Hematopoietic multipotent progenitor cell treated with erythropoietin and hydrocortisone succinate and interleukin-3 and kit ligand, for 8 days (in vitro differentiated cells): ENCODE results near the gene ZNHIT1.

Experiments used
- DNase-seq: peaks from one replicate; pipeline ENCODE4 v3.0.0-alpha.2; 2015

ZNHIT1 gene

DNA sequence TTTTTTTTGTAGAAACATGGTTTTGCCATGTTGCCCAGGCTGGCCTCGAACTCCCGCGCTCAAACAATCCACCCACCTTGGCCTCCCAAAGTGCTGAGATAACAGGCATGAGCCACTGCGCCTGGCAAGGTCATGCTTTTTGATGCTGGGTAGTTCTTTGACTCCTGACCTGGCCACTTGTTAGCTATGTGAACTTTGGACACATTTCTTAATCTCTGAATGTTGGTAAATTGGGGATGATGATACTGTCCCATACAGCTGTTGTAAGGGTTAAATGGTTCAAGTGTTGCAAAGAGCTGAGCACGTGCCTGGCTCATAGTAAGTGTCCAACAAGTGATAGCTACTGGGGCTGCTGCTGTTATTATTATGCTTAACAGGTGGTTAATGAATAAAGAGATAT, 2.3 kb downstream of the ZNHIT1 start:
- DNase-seq = no peak

GRCh38 chr7:101222275-101222830, 4.4 kb downstream of the ZNHIT1 start:
- DNase-seq = no peak

DNA sequence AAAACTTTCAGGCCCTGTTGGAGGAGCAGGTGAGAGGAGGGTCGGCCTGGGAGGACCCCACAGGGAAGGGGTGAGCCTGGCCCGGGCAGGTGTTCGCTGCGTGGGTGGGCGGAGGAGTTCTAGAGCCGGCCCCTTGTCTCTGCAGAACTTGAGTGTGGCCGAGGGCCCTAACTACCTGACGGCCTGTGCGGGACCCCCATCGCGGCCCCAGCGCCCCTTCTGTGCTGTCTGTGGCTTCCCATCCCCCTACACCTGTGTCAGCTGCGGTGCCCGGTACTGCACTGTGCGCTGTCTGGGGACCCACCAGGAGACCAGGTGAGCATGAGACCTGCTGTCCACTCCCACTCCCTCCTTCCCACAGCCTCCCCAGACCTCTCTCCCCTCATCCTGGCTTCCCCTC, 5.6 kb downstream of the ZNHIT1 start:
- no peak for DNase-seq

- no peak for DNase-seq
Measured at GRCh38 chr7:101225650-101226049, 7.7 kb downstream of the ZNHIT1 start.

DNA sequence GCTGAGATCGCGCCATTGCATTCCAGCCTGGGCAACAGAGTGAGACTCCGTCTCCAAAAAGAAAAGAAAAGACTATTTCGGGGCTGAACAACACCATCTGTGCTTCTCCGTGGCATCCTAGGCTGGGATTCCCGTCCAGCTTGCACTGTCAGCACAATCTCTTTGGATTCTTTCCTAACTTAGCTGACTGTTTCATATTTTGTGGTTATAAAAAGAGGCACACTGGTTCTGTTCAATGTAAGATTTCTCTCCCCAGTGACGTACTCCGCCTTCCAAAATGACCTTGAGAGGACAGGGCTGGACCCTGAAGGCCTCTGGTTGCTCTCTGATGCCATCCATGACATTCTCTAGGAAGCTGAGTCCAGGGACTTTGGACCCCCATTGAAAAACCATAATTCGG, 8.8 kb downstream of the ZNHIT1 start:
- DNase-seq = no peak

GRCh38 chr7:101231644-101232043, 13.7 kb downstream of the ZNHIT1 start:
- DNase-seq = no peak

GRCh38 chr7:101232141-101232850, 14.3 kb downstream of the ZNHIT1 start:
- DNase-seq = no peak

- DNase-seq = peak; percentile 56
Measured at GRCh38 chr7:101233907-101234547, 16.1 kb downstream of the ZNHIT1 start.

DNA sequence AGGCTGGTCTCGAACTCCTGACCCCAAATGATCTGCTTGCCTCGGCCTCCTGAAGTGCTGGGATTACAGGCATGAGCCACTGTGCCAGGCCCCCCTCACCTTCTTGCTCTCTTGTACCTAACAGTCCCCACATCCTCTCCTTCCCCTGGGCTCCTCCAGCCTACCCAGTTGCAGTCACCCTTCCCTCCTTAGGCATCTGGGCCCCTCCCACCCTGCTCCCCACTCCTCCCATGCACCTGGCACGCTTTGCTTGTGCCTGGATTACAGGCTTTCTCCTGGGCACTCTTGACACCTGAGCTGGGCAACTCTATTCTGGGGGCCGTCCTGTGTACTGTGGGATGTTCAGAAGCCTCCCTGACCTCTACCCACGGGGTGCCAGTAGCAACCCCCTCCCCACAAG, 16.7 kb downstream of the ZNHIT1 start:
- DNase-seq = no peak

GRCh38 chr7:101235050-101235449, 17.1 kb downstream of the ZNHIT1 start:
- DNase-seq = peak; percentile 46

DNA sequence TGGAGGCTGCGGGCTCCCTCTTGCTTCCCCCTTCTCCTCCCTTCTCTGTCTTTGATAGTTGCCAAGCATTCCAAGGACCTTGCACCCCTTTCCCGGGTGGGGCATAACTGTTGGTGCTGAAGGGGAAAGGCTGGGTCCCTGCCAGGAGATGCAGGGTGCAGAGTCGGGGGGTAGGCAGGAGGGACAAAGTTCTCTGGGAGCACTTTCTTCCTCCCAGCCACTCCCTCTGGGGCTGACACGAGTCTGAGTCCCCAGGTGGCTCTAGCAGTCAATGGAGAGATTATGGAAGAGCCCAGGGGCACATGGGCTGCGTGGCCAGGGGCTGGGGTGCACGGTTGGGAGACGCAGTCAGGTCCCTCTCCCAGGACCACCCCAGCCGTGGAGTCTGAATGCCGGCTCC, 17.6 kb downstream of the ZNHIT1 start:
- no peak for DNase-seq

DNA sequence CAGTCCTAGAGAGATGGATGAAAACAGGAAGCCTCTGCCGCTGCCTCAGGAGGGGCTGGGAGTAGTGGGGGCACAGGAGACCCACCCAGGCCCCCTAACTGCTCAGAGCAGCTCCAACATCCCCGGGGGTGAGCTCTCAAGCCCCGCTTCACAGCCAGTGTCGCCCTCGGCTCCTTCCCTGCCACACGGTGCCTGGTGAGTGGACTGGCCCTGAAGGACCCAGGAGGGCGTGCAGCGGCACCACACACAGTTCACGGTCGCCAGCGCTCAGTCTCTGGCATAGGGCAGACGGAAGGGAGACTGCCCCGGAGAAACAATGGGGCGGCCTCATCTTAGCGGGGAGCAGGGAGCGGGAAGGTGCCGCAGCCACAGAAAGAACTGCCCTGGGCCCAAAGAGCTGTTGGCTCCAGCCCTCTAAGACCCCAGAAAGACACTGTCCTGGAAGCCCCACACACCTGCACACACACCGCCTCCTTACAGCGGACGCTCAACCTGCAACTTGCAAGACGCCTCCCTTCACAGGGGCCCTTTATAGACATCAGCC, 18.4 kb downstream of the ZNHIT1 start:
- no peak for DNase-seq

DNA sequence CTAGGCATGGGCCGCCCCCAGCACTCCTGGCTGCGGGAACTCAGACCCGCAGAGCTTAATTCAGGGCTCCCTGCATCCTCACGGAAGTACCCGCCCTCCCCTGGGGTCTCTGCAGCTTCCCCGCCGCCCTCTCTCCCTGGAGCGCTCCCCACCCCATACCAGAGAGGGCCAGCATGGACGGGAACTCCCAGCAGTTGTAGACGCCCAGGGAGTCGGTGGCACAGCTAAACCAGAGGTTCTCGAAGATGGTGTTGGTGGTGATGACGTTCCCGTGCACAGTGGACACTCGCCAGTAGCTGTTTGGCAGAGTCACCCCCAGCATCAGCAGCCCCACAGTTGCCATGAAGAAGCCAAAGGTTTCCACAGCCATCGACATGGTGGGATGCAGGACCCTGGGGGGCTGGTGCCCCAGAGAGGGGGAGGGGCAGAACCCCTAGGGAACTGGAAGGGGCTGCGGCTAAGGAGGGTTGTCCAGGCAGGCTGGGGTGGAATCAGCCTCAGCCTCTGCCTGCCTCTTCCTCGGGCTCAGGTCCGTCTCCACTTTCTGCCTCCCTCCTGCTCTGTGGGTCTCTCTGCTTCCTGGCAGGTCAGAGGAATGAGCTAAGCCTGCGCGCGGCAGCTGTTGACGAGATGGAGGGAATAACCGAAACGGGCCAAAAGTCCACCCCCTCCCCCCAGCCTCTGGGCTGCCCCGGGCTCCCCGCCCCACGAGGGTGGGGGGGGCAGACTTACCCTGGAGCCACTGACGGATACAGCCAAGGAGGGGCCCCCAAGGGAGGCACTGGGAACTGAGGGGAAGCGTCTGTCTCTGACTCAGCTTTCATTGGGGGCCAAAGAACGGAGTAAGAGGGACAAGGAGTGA, 19.5 kb downstream of the ZNHIT1 start, which contains the start of gene CLDN15:
TSS of gene CLDN15 (minus strand) at position 597 of the 862 bp plus-strand sequence. CDS start at position 376, 221 bp downstream.
- no peak for DNase-seq

GRCh38 chr7:101238226-101239182, 20.5 kb downstream of the ZNHIT1 start:
- no peak for DNase-seq

DNA sequence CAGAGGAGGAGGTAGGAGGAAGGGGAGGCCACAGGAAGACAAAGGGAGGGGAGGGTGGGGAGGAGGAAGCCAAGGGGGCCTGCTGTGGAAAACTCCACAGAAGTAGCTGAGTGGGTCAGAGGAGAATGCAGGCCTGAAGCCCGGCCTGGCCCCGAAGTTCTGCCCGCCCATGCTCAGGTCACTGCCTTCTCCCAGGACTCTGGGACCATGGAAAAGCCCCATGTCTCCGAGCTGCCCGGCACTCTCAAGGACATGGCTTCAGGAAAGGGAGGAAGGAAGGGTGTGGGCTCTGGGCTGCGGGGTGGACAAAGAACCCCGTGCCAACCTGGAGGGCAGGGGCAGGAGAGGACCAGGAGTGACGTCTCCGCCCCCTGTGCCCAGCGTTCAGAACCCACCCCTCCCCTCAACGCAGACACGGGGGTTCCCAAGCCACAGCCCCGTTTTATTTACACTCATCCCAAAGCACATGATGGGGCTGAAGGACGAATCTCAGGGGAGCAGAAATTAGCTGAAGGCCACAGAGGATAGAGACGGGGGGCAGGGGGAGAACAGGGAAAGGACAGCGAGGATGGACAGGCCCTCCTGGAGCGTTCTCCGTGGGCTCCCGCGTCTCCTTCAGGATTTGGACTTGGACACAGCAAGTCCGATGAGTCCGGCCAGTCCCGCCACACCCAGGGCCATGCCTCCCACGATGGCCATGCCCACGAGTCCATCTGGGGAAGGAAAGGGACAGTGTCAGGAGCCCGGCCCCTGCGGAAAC, 21.4 kb downstream of the ZNHIT1 start:
- DNase-seq = no peak

DNA sequence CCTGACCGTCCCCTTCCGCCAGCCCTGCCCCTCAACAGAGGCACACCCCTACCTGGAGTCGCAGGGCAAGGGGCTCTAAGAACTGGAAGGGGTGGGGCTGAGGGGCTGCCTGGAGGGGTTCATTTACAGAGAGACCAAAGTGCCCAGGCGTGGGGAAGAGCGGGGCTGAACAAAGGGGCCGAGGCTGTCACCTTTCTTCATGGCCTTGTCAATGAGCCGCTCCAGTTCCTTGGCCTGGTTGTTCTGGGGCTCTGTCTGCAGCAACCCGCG, 21.9 kb downstream of the ZNHIT1 start:
- DNase-seq = no peak

DNA sequence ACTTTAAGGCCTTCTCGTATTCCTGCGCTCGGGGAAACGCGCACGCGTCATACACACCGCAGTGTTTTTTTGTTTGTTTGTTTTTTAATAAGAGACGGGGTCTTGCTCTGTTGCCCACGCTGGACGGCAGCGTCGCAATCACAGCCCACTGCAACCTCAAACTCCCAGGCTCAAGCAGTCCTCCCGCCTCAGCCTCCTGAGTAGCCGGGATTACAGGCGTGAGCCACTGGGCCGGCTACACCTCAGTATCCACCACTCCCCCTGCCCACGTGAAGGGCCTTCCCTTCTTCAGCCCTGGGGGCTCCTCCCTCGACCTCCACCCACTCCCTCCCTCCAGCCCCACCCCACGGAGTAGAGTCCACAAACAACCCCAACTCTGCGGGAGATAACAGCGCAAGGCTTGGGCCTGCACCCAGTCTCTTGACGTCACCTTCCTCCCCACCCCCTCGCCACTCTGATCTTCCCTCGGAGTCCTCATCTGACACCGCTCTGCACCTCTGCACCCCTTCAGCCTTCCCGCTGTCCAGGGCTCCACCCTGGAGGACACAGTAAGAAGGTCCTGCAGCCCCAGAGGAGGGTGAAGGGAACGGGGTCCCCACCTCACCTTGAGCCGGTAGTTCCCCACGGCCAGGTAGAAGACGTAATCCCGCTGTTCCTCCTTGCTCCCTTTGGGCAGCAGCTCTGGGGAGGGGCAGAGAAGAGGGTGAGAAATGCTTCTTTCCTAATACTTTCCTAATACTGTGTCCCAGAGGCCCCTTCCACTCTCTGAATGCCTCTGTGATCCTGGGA, 22.5 kb downstream of the ZNHIT1 start:
- DNase-seq = peak; percentile 84

- peak; percentile 74 for DNase-seq
Measured at GRCh38 chr7:101241015-101241363, 23.0 kb downstream of the ZNHIT1 start.

DNA sequence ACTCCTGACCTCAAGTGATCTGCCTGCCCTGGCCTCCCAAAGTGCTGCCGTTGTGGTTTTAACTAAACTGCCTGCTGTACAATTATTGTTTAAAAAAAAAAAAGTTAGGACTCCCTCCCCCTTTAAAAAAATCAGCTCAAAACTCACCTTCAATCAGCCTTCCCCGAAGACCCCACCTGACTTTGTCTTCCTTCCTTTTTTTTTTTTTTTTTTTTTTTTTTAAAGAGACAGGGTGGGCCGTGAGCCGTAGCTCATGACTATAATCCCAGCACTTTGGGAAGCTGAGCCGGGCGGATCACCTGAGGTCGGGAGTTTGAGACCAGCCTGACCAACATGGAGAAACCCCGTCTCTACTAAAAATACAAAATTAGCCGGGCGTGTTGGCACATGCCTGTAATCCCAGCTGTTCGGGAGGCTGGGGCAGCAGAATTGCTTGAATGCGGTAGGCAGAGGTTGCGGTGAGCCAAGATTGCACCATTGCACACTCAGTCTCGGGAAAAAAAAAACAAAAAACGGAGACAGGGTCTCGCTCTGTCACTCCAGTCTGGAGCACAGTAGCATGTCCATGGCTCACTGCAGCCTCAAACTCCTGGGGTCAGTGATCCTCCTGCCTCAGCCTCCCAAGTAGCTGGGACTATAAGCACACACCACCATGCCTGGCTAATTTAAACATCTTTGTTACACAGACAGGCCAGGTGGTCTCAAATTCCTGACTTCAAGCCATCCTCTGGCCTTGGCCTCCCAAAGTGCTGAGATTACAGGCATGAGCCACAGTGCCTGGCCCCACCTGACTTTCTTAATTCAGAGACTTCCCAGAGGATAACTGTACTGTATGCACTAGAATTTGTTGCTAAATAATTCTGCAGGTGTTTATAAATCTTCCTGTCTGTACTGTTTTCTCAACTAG, 23.7 kb downstream of the ZNHIT1 start:
- DNase-seq = no peak
